ENCODE measurements around the gene NRBF2.
"Not testable (repeated sequence)": the region's sequence is repeated elsewhere in the genome, so short reads cannot be mapped to it uniquely, and the experiment has no call there.

The NRBF2 gene

DNA sequence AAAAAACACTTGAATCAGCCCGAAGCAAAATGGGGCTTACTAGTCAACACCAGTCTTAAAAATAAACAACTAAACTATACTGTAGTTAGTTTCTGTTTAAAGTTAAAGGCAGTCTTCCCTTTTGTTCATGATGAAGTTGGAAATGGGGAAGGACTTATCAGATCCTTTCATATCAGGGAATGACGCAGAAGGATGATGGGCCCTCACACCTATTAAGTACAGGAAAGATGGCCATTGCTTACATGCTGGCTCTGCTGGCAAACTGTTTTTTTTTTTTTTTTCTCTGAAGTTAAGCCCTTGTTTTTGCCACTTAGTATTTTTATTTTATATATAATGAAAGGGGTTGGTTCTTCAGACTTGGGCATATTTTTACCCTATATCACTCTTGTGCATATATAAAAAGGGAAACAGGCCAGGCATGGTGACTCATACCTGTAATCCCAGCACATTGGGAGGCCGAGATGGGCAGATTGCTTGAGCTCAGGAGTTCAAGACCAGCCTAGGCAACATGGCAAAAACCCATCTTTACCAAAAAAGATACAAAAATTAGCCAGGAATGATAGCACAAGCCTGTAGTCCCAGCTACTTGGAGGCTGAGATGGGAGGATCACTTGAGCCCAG is 16.6 kb upstream of the NRBF2 start:
- no peak for DNase-seq (ENCODE audit: low read depth in 1 of 2, low spot score in 1 of 2)

DNA sequence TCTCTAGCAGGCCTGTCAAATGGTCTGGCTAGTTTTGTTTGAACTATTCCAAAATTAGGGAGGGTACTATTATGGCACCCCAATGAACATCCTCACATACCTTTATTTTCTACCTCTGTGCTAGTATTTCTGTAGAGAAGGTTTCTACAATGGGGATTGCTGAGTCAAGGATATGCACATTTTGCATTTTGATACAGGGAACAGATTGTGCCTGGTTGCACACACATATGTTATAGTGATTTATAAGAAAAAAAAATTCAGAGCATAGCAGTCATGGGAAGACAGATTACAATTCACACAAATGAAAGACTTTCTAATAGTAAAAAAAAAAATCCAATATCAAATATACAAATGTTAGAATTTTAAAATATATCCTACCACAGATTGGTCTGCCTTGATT is 14.1 kb upstream of the NRBF2 start:
- DNase-seq (ENCODE audit: low read depth in 1 of 2, low spot score in 1 of 2) = no peak

DNA sequence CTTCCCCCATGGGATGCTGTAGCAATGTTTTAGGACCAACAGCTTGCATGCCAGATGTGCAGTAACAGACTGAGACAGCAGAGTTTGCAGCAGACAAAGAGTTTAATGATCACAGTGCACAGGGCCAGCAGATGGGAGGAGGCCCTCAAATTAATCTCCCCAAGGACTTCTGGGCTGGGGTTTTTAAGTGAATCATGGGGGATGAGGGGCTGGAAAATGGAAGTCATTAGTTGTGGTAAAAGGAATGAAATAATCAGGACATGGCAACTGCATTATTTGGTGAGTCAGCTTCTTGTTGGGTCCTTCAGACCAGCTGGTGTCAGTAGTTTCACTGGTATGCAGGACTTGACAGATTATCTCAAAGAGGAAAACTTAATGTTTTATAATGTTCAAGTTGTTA is 12.6 kb upstream of the NRBF2 start:
- no peak for DNase-seq (ENCODE audit: low read depth in 1 of 2, low spot score in 1 of 2)

GRCh38 chr10:63123727-63124362 is 9.3 kb upstream of the NRBF2 start:
- no peak for DNase-seq (ENCODE audit: low read depth in 1 of 2, low spot score in 1 of 2)

DNA sequence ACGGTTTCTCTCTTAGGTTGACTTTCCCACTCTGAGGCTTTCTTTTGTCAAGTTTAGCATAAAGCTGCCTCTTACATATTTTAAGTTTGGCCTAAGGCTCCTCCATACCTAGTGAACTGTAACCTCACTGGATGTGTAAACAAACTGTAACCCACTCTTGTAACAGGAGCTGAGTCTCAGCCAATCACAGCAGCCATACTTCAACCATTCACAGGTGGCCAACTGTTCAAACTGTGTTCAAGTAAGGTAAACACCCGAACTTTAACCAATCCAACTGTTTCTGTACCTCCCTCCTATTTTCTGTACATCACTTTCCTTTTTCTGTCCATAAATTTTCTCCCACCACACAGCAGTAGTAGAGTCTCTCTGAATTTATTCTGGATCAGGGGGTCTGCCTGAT is 7.7 kb upstream of the NRBF2 start:
- DNase-seq (ENCODE audit: low read depth in 1 of 2, low spot score in 1 of 2) = no peak

DNA sequence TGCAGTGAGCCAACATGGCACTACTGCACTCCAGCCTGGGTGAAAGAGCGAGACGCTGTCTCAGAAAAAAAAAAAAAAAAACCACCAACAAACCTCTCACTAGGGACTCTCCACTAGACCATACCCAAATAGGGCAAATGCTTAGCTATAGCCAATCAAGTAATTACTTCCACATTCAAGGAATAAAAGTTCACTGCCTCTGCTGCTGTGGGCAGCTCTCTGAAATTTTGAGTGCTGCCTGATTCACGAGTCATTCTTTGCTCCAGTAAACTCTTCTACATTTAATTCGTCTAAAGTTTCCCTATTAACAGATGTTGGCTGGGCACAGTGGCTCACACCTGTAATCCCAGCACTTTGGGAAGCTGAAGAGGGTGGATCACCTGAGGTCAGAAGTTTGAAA is 4.7 kb upstream of the NRBF2 start:
- DNase-seq (ENCODE audit: low read depth in 1 of 2, low spot score in 1 of 2) = no peak

GRCh38 chr10:63129888-63130287 is 3.2 kb upstream of the NRBF2 start:
- no peak for DNase-seq (ENCODE audit: low read depth in 1 of 2, low spot score in 1 of 2)

GRCh38 chr10:63132651-63133055 is 475 bp upstream of the NRBF2 start:
- no peak for DNase-seq (ENCODE audit: low read depth in 1 of 2, low spot score in 1 of 2)

DNA sequence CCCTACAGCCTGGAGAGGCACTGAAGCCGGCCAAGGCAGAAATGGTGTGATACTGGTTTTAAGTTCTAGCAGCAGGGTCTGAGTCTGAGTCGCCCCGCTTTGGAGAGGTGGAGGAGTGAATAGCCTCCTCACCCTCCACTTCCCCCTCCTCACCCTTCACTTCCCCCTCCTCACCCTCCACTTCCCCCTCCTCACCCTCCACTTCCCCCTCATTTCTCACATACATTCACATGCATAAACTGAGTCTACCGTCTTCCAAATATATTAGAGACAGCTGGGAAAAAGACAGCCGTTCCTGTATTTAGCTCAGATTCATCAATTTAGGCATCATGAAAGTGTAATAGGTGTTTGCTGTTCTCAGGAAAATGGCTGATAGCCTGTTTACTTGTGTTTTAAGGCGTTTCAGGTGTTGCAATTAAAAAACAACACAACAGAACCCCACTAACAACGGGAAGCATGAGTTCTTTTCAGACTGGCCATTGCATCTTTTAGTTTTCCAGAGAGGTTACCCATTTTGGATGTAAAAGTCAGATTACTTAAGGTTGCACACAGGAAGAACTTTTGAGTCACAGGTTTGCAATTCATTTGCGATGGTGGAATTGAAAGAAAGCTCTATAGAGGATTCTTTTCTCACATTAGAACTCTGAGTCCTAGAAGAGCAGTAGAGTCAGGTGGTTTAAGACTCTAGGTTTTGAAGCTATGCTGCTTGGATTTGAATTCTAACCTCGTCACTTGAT is 861 bp downstream of the NRBF2 start:
- no peak for DNase-seq (ENCODE audit: low read depth in 1 of 2, low spot score in 1 of 2)

DNA sequence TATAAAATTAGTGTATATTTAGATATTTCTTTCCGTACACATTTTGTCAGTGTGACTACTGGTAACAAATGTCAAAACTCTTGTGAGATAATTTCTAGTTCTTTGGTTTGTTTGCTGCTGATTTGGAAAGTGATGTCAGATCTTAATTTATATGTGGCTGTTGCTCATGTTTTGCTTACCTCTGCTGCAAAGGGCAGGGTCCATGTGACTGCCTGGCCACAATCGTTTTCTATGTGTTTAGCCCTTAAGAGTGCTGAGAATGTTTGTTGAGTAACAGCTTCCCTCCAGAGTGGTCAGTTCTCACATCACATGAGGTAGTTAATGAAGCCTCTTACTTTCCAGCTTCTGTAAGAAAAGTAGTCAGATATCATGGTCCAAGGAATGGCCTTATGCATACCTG is 4.2 kb downstream of the NRBF2 start:
- DNase-seq (ENCODE audit: low read depth in 1 of 2, low spot score in 1 of 2) = no peak

GRCh38 chr10:63140077-63140476 is 6.9 kb downstream of the NRBF2 start:
- no peak for DNase-seq (ENCODE audit: low read depth in 1 of 2, low spot score in 1 of 2)

DNA sequence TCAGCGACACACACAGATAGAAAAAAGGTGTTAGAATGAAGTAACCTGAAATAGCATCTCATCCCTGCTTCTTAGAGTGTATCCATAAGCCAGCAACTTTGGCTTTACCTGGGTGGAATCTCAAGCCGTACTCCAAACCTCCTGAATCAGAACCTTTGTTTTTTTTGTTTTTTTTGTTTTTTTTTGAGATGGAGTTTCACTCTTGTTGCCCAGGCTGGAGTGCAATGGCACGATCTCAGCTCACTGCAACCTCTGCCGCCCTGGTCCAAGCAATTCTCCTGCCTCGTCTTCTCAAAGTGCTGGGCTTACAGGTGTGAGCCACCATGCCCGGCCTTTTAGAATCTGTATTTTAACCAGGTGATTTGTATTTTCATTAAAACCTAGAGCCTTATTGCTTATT is 9.0 kb downstream of the NRBF2 start:
- DNase-seq (ENCODE audit: low read depth in 1 of 2, low spot score in 1 of 2) = no peak

DNA sequence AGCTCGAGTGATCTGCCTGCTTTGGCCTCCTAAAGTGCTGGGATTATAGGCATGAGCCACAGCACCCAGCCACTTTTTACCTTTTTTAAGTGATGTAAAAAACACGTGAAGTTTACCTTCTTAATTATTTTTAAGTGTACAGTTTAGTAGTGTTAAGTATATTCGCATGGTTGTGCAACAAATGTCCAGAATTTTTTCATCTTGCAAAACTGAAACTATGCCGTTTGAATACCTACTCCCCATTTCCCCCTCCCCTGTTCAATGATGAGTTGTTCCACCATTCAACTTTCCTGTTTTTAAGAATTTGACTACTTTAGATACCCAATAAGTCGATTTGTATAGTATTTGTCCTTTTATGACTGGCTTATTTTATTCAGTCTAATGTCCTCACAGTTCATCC is 10.9 kb downstream of the NRBF2 start:
- DNase-seq (ENCODE audit: low read depth in 1 of 2, low spot score in 1 of 2) = no peak

DNA sequence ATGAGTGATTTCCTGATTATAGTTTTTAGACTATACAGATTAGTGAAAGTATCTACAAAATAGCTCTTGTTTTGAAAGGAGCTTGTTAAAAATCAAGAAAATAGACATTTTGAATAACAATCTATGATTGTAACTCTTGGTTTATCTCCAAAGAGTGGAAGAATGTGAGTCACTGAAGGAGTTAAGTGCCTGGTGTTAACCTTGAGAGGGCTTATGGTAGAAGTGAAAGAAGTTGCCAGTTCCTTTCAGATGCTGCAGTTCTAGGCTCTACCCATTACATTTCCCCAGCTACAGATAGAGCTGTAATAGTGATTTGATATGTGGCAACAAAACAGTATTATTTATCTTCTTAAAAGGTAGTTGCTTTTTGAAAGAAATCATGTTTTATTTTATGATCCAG is 12.7 kb downstream of the NRBF2 start:
- no peak for DNase-seq (ENCODE audit: low read depth in 1 of 2, low spot score in 1 of 2)

GRCh38 chr10:63146503-63146902 is 13.4 kb downstream of the NRBF2 start:
- DNase-seq (ENCODE audit: low read depth in 1 of 2, low spot score in 1 of 2) = no peak

- DNase-seq (ENCODE audit: low read depth in 1 of 2, low spot score in 1 of 2) = no peak
Observed at GRCh38 chr10:63150745-63151144, 17.6 kb downstream of the NRBF2 start.

DNA sequence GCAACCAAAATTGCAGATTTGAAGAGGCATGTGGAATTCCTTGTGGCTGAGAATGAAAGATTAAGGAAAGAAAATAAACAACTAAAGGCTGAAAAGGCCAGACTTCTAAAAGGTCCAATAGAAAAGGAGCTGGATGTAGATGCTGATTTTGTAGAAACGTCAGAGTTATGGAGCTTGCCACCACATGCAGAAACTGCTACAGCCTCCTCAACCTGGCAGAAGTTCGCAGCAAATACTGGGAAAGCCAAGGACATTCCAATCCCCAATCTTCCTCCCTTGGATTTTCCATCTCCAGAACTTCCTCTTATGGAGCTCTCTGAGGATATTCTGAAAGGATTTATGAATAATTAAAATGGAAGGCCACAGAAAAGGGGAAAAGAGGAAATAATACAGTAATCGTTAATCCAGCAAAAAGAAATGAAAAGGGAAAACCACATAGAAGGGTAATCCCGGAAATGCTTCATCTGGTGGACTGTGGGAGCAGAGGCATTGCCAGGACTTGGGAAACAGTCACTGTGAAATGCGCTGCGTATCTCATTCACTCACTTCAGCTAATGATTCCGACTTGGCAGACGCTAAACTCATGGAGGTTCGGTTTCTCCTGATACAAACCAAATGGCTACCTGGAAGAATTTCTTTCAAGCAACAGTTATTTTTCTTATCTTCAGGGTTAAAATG is 20.9 kb downstream of the NRBF2 start:
- DNase-seq (ENCODE audit: low read depth in 1 of 2, low spot score in 1 of 2) = not testable (repeated sequence)

- DNase-seq (ENCODE audit: low read depth in 1 of 2, low spot score in 1 of 2) = no peak
Observed at GRCh38 chr10:63154546-63155387, 21.6 kb downstream of the NRBF2 start.

- DNase-seq (ENCODE audit: low read depth in 1 of 2, low spot score in 1 of 2) = no peak
Observed at GRCh38 chr10:63155388-63156020, 22.4 kb downstream of the NRBF2 start.

GRCh38 chr10:63156236-63156635 is 23.1 kb downstream of the NRBF2 start:
- no peak for DNase-seq (ENCODE audit: low read depth in 1 of 2, low spot score in 1 of 2)
